ENCODE data around the gene RBBP8NL.

RBBP8NL gene

GRCh38 chr20:62405981-62406513, 21.3 kb downstream of the RBBP8NL start:
- DNase-seq = no peak

- DNase-seq = peak; percentile 28
These were observed 22.0 kb downstream of the RBBP8NL start for GRCh38 chr20:62405108-62405980.

GRCh38 chr20:62404761-62405107, 22.6 kb downstream of the RBBP8NL start:
- no peak for DNase-seq

- DNase-seq = no peak
These were observed 23.1 kb downstream of the RBBP8NL start for GRCh38 chr20:62404112-62404665.

GRCh38 chr20:62403331-62403730, 24.0 kb downstream of the RBBP8NL start:
- DNase-seq = no peak

- no peak for DNase-seq
These were observed 24.7 kb downstream of the RBBP8NL start for GRCh38 chr20:62402456-62403150.

GRCh38 chr20:62401331-62401779, 26.0 kb downstream of the RBBP8NL start:
- DNase-seq = no peak

GRCh38 chr20:62400541-62400940, 26.8 kb downstream of the RBBP8NL start:
- no peak for DNase-seq

- no peak for DNase-seq
These were observed 27.3 kb downstream of the RBBP8NL start for GRCh38 chr20:62400021-62400420.

- no peak for DNase-seq
These were observed 29.1 kb downstream of the RBBP8NL start for GRCh38 chr20:62398120-62398821.

GRCh38 chr20:62396367-62397239, 30.7 kb downstream of the RBBP8NL start:
- DNase-seq = no peak

GRCh38 chr20:62395311-62396242, 31.8 kb downstream of the RBBP8NL start:
- DNase-seq = no peak

GRCh38 chr20:62394248-62395245, 32.8 kb downstream of the RBBP8NL start:
- DNase-seq = no peak

- no peak for DNase-seq
These were observed 33.5 kb downstream of the RBBP8NL start for GRCh38 chr20:62393830-62394229.

GRCh38 chr20:62393335-62393665, 34.0 kb downstream of the RBBP8NL start:
- no peak for DNase-seq

- no peak for DNase-seq
These were observed 34.6 kb downstream of the RBBP8NL start for GRCh38 chr20:62392621-62393334.

GRCh38 chr20:62392077-62392418, 35.3 kb downstream of the RBBP8NL start:
- DNase-seq = no peak

- DNase-seq = no peak
These were observed 35.9 kb downstream of the RBBP8NL start for GRCh38 chr20:62391165-62392076.
